Epithelial cell of proximal tubule (primary cell): ENCODE results near the gene EXPH5. TPM values are rescaled to one million over a fixed set of nuclear protein-coding genes. Genes with fewer than 3 reads are reported as not detected.

Source experiments
- DNase-seq: peaks from one replicate; pipeline ENCODE4 v3.0.0-alpha.2; 2011; ENCODE audit warnings: low read depth
- H3K4me3 ChIP-seq: 2 replicates; pipeline ENCODE4 v1.5.1; 2011; ENCODE audit warnings: low read depth, mild to moderate bottlenecking, low read length
- total RNA-seq: library from RNA; depleted of rRNA; stranded (reverse); fragments of >200 nt; gene quantifications from 2 replicates; pipeline ENCODE4 v1.2.3, GENCODE V29; 2015
- TF ChIP-seq, protein P1 (sequence below): conservative IDR thresholded peaks from 2 replicates; pipeline ENCODE4 v1.5.1; 2012; ENCODE audit warnings: low read depth, mild to moderate bottlenecking, low read length

EXPH5 gene
- total RNA-seq, 1 donor from 2014 or later = 7.8 TPM

DNA sequence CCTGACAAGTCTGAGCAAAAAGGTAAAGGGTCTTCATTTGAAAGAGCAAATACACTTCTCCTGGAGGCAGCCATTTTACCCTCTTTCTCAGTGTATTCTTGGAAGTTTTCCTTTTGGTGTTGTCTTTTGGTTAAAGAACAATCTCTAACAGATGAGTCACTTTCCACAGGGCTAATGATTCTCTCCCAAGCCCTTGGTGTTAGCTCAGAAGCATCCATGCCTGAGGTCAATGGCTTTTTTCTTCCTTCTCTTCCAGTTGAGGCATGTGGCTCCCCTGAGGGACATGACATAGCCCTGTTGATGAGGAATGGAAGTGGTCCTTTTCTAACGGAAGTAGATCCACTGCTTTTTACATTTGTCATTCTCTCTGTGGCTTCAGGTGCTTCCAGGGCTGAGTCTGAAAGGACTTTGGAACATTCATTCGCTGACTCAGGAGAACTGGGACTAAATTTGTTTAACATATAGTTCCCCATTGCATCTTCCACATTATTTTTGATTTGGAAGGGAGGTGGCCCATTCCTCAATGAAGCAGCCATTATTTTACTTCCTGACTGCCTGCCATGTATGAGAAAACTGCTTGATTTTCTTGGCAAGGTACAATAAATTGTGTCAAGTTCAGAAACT, 81.6 kb downstream of the EXPH5 start:
- TF ChIP-seq, protein P1, sequence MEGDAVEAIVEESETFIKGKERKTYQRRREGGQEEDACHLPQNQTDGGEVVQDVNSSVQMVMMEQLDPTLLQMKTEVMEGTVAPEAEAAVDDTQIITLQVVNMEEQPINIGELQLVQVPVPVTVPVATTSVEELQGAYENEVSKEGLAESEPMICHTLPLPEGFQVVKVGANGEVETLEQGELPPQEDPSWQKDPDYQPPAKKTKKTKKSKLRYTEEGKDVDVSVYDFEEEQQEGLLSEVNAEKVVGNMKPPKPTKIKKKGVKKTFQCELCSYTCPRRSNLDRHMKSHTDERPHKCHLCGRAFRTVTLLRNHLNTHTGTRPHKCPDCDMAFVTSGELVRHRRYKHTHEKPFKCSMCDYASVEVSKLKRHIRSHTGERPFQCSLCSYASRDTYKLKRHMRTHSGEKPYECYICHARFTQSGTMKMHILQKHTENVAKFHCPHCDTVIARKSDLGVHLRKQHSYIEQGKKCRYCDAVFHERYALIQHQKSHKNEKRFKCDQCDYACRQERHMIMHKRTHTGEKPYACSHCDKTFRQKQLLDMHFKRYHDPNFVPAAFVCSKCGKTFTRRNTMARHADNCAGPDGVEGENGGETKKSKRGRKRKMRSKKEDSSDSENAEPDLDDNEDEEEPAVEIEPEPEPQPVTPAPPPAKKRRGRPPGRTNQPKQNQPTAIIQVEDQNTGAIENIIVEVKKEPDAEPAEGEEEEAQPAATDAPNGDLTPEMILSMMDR = no peak
- peak; percentile 86 for DNase-seq

GRCh38 chr11:108508653-108509593, 84.6 kb downstream of the EXPH5 start:
- TF ChIP-seq, protein P1 = no peak
- H3K4me3 ChIP-seq = no peak overlapping the region
- DNase-seq = no peak

More for the DNA sequence above, 81.6 kb downstream of the EXPH5 start:
- no peak overlapping the region for H3K4me3 ChIP-seq

DNA sequence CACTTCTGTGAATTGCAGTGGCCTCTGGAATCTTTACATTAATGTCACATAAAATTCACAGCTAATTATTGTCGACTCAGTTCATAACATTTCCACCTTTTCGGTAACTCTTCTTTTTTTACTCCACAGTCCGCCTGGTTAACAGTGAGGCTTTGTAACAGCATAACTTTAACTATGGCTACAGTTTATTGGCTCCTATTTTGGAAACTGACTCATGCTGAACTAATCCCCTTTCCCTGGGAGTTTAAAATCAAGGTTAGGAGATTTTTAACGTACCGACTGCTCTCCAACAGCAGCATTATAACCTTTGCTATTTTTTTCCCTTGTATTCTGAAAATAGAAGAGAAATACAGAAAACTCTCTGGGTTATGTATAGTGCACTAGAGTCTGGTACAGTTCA, 92.2 kb downstream of the EXPH5 start:
- TF ChIP-seq, protein P1 = no peak
- no peak for DNase-seq
- H3K4me3 ChIP-seq = no peak overlapping the region

DNA sequence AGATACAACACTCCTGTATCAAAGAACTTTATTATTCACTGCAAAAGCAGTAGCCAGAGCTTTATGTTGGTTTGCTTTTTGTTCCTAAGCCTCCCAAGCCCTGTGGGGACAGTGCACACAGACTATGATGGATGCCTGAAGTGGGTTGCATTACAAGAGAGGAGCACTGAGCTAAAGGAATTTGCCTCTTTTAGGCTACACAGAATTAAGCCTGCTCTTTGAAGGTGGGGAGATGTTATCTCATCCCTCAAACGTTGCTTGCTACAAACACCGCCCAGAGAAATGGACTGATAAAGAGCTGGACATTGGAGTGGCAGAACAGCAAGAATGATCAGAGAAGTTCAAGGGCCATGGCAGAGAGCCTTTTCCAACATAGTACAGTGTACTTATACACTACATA, 92.8 kb downstream of the EXPH5 start:
- H3K4me3 ChIP-seq = no peak overlapping the region
- TF ChIP-seq, protein P1 = no peak
- DNase-seq = no peak

DNA sequence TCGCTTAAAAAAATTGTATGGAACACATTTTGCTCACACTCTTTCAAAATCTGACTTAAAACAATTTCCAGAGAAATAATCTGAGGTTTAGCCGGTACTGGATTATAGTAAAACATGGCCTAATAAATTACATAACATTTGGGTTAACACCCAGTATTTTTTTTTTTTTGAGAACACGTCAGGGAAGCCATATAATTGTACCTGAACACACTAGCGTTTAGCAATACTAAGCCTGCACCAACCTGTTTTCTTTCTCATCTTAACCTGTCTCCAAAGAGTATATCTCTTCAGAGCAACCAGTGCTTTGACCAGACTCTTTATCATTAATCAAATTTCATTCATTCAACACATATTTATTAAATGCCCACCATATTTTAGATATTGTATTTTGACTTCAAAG, 93.4 kb downstream of the EXPH5 start:
- TF ChIP-seq, protein P1 = no peak
- H3K4me3 ChIP-seq = no peak overlapping the region
- DNase-seq = no peak

GRCh38 chr11:108498816-108499408, 94.7 kb downstream of the EXPH5 start:
- TF ChIP-seq, protein P1 = no peak
- H3K4me3 ChIP-seq = peak overlapping the region; percentile 59
- no peak for DNase-seq
